GM20000 (cell line): Measurements from ENCODE around the gene RAB26.

Experiments
- DNase-seq: peaks from one replicate; pipeline ENCODE4 v3.0.0; 2012; ENCODE audit warnings: low spot score
- TF ChIP-seq, protein P1 (sequence below): IDR thresholded peaks from 2 replicates; pipeline ENCODE4 v1.5.1; 2012; ENCODE audit warnings: mild to moderate bottlenecking, control low read depth; ENCODE audit errors: extremely low read depth, missing control alignments

Gene RAB26

DNA sequence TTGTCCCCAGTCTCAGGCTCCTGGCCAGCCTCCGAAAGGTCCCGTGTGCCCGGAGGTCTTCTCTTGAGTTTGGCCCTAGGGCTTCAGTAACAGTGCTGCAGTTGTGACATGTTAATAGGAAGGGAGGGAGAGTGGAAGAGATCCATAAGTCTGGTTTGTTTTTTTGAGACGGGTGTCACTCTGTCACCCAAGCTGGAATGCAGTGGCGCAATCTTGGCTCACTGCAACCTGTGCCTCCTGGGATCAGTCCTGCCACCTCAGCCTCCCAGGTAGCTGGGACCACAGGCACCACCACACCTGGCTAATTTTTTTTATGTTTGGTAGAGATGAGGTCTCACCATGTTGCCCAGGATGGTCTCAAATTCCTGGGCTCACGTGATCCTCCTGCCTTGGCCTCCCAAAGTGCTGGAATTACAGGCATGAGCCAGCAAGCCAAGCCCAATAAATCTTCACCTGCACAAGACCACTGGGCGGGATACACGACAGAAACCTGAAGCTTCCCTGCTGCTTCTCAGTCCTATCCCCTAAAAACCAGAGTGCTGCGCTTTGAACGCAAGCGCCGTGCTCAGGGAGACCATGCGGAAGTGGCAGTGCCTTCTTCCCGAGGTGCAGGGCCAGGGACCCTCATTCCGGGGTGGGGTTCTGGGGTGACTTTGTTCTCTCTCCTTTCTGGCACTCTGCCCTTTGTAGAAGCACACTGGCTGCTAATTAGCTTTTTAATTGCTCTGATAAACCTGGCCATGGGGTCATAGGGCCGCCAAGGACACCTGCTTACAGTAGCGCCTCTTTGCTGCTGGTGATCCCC lies 18.0 kb downstream of the RAB26 start:
- TF ChIP-seq, protein P1, sequence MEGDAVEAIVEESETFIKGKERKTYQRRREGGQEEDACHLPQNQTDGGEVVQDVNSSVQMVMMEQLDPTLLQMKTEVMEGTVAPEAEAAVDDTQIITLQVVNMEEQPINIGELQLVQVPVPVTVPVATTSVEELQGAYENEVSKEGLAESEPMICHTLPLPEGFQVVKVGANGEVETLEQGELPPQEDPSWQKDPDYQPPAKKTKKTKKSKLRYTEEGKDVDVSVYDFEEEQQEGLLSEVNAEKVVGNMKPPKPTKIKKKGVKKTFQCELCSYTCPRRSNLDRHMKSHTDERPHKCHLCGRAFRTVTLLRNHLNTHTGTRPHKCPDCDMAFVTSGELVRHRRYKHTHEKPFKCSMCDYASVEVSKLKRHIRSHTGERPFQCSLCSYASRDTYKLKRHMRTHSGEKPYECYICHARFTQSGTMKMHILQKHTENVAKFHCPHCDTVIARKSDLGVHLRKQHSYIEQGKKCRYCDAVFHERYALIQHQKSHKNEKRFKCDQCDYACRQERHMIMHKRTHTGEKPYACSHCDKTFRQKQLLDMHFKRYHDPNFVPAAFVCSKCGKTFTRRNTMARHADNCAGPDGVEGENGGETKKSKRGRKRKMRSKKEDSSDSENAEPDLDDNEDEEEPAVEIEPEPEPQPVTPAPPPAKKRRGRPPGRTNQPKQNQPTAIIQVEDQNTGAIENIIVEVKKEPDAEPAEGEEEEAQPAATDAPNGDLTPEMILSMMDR: no peak
- no peak for DNase-seq

DNA sequence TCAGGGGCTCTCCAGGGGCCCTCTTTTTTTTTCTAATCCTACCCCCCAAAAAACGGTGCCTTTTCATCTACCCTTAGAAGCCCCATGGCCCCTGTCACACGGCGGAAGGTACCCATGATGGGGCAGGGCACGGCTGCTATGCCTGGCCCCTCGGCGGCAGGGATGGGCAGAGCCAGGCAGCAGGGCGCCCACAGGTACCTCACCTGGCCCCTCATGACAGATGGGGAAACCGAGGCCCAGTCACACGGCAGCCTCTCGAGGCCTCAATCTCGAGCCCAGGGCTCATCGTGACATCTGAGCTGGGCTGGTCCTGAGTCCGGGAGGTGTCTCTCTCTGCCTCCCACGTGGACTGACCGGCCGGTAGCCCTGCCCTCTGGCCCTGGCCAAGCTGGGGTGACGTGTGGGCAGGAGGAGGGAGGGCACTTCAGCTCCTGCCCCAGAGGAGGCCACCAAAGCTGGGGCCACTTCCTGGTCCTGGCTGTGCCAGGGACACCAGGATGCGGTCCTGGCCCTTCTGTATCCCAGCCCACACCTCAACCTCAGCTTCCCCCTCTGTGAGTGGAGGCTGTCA lies 18.7 kb downstream of the RAB26 start:
- TF ChIP-seq, protein P1: no peak
- DNase-seq: no peak

DNA sequence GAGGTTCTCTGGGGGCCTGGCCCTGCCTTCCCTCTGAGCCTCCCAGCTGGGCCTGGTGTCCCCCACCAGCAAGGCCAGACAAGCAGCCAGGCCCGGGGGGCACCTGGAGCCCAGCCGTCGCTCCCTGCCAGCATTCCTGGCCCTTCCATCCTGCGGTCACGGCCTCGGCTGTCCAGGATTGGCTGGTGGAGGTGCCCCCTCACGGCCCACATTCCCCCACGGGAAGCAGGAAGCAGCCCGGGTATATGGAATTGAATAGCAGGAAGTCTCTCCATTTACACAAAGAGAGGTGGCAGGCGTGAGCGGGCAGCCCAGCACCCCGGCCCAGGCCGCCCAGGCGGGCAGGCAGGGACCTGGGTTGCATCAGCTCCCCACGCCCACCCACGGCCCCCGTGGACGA lies 21.7 kb downstream of the RAB26 start:
- no peak for DNase-seq
- TF ChIP-seq, protein P1: no peak

DNA sequence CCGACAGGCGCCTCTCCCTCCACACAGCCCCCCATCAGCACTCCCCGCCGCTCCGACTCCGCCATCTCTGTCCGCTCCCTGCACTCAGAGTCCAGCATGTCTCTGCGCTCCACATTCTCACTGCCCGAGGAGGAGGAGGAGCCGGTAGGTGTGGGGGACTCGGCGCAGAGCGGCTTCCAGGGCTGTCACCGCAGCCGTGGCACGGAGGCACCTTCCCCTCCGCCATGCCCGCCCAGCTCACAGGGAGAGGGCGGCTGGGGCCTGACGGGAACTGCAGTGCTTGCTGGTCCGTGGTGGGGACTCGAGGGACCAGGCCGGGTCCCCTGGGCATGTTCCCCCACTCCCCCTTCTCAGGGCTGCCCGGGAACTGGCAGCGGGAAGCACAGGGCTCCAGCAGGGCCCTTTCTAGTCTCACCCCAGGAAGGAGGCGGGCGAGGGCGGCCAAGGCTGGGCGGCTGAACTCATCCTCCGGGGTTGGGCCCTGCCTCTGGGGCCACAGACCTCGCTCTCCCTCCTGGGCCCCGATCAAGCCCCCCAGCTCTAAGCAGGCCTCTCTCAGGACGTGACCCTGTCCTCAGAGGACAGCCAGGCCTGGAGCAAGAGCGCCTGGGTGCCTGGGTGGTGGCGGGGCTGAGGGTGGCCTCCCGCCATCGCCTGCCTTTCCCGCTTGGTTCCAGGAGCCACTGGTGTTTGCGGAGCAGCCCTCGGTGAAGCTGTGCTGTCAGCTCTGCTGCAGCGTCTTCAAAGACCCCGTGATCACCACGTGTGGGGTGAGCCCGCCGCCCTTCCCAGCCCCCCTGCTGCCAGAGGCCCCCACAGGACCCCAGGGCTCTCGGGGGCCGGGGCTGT lies 22.4 kb downstream of the RAB26 start:
- TF ChIP-seq, protein P1: no peak
- DNase-seq: no peak

DNA sequence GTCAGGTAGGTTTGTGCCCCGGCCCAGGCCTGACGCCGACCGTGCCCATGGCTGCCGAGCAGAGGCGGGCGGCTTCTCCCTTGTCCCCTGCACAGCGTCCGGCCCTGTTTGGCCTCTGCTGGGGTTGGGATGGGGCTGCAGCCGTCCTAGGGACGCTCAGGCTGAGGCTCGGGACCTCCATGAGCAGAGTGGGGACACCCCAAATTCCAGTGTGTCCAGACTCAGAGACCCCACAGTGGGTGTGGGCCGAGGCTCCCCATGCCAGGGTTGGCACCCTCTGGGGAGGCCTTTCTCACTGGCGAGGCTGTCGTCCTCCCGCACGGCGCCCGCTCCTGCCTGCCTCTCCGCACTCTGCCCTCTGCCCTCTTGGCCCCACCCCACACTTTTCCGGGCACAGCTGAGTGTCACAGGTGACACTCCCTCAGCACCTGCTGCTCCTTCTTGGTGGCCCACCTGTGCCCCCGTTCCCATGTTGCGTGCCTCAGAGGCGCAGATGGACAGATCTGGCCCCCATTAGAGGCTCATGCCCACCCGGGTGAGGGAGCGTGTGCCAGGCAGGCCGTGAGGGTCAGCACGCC lies 23.3 kb downstream of the RAB26 start:
- no peak for DNase-seq
- TF ChIP-seq, protein P1: no peak

DNA sequence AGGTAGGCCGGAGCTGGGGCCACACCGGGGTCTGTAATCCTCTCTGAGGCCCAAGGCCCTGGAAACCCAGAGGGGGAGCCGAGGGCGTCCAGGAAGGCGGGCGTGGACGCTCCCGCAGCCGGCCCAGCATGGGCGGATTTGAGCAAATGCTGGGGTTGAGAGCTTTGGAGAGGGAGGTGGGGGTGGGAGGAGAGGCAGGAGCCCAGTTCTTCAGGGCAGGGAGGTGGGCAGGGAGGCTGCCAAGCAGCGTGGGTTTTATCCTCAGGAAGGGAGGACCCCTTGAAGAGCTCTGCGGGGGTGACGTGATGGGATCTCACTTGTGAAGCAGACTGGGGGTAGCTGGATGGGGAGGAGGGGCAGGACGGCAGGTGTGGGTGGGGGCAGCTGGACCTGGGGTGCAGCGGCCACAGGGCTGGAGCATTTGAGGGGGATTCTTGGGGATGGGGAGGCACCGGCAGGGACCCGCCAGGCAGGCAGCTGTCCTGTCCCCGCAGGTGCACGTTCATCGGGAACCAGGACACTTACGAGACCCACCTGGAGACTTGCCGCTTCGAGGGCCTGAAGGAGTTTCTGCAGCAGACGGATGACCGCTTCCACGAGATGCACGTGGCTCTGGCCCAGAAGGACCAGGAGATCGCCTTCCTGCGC lies 24.4 kb downstream of the RAB26 start:
- TF ChIP-seq, protein P1: no peak
- DNase-seq: no peak
